A549 (cell line): ENCODE data around the gene TMC7. TPM values are rescaled to one million over a fixed set of nuclear protein-coding genes. Genes with fewer than 3 reads are reported as not detected.

ENCODE experiments used
- ATAC-seq, 2 experiments: fragments of 200-7000 bp in 1 of 2; fragments of >200 bp in 1 of 2; cut with Nextera tagmentation in 1 of 2; cut with Tn5 transposase in 1 of 2; 3 replicates each; pipeline versions ENCODE4 v1.8.0 to v1.9.1; 2018 to 2020; ENCODE audit warnings: mild to moderate bottlenecking in 1 of 2, moderate library complexity in 1 of 2
- CTCF ChIA-PET: fragments of 300-600 bp; sonication (Branson Sonifier 250); formaldehyde crosslinking; extraction: SDS; loops from one replicate; lab custom pipeline; 2021; ENCODE audit warnings: antibody characterized with exemption, inconsistent platforms; lab: Yijun Ruan, JAX
- POLR2A ChIA-PET: fragments of 350-600 bp; formaldehyde crosslinking; extraction: SDS; loops from one replicate; lab custom pipeline; 2021; ENCODE audit warnings: antibody characterized with exemption, inconsistent platforms; lab: Yijun Ruan, JAX
- DNase-seq, 2 experiments: peaks; one replicate each; pipeline versions ENCODE4 v3.0.0 to v3.0.0-alpha.2; 2011 to 2016; ENCODE audit warnings: low read depth in 1 of 2, low spot score in 1 of 2
- FAIRE-seq: peaks from 2 replicates; lab custom pipeline; 2011; peaks lifted over from hg19 to GRCh38; lab: Jason Lieb, UNC
- H3K27ac ChIP-seq, 2 experiments: fragments of >200 bp; sonication (Bioruptor Twin); formaldehyde crosslinking; 3 replicates each; pipeline ENCODE4 v1.5.1; 2016 to 2017
- H3K4me1 ChIP-seq: fragments of >200 bp; sonication (Bioruptor Twin); formaldehyde crosslinking; 3 replicates; pipeline ENCODE4 v1.6.1; 2016
- H3K4me2 ChIP-seq: fragments of >200 bp; sonication (Bioruptor Twin); formaldehyde crosslinking; 3 replicates; pipeline ENCODE4 v1.6.1; 2016
- H3K4me3 ChIP-seq: fragments of >200 bp; sonication (Bioruptor Twin); formaldehyde crosslinking; 3 replicates; pipeline ENCODE4 v1.5.1; 2016
- H3K9me3 ChIP-seq: fragments of >200 bp; sonication (Bioruptor Twin); formaldehyde crosslinking; 3 replicates; pipeline ENCODE4 v1.6.1; 2016
- CBX8 ChIP-seq: fragments of 200-600 bp; sonication (generic); IDR thresholded peaks from 2 replicates; pipeline ENCODE4 v1.6.1; 2016
- CHD2 ChIP-seq: fragments of 150-350 bp; IDR thresholded peaks from 2 replicates; pipeline ENCODE4 v1.6.1; 2014; ENCODE audit warnings: low read length; ENCODE audit not compliant: partially characterized antibody
- EHF ChIP-seq: fragments of 250-450 bp; sonication (Bioruptor Pico); IDR thresholded peaks from 2 replicates; pipeline ENCODE4 v1.5.0; 2020; ENCODE audit warnings: mild to moderate bottlenecking
- EHMT2 ChIP-seq: fragments of 200-600 bp; sonication (generic); IDR thresholded peaks from 2 replicates; pipeline ENCODE4 v1.6.1; 2016; ENCODE audit warnings: antibody characterized with exemption, low read depth, mild to moderate bottlenecking, moderate library complexity
- EP300 ChIP-seq, 2 experiments: fragments of >200 bp; sonication (Bioruptor Twin); formaldehyde crosslinking; IDR thresholded peaks; 2 replicates in 1 of 2; 3 replicates in 1 of 2; pipeline ENCODE4 v1.6.1; 2016 to 2017
- FOSB ChIP-seq: fragments of 250-450 bp; sonication (Bioruptor Pico); IDR thresholded peaks from 2 replicates; pipeline ENCODE4 v1.5.0; 2020; ENCODE audit warnings: mild to moderate bottlenecking, moderate library complexity
- FOXS1 ChIP-seq: fragments of 250-450 bp; sonication (Bioruptor Pico); IDR thresholded peaks from 2 replicates; pipeline ENCODE4 v1.5.0; 2020; ENCODE audit warnings: mild to moderate bottlenecking, moderate library complexity
- GATA3 ChIP-seq: IDR thresholded peaks from 2 replicates; pipeline ENCODE4 v1.6.1; 2012; ENCODE audit warnings: borderline replicate concordance
- HOXA7 ChIP-seq: fragments of 250-450 bp; sonication (Bioruptor Pico); IDR thresholded peaks from 2 replicates; pipeline ENCODE4 v1.5.0; 2020; ENCODE audit warnings: mild to moderate bottlenecking, moderate library complexity
- HOXB13 ChIP-seq: fragments of 250-450 bp; sonication (Bioruptor Pico); IDR thresholded peaks from 2 replicates; pipeline ENCODE4 v1.5.0; 2020; ENCODE audit warnings: low read depth, mild to moderate bottlenecking, moderate library complexity
- KDM1A ChIP-seq: fragments of 200-600 bp; sonication (generic); IDR thresholded peaks from 2 replicates; pipeline ENCODE4 v1.6.1; 2016; ENCODE audit warnings: low read depth, mild to moderate bottlenecking
- KDM5A ChIP-seq: fragments of 200-600 bp; sonication (generic); IDR thresholded peaks from 2 replicates; pipeline ENCODE4 v1.6.1; 2016; ENCODE audit warnings: antibody characterized with exemption, mild to moderate bottlenecking
- MAFK ChIP-seq: fragments of 450-650 bp; IDR thresholded peaks from 2 replicates; pipeline ENCODE4 v1.6.1; 2014; ENCODE audit not compliant: partially characterized antibody
- MAX ChIP-seq: IDR thresholded peaks from 2 replicates; pipeline ENCODE4 v1.6.1; 2012
- MYC ChIP-seq: IDR thresholded peaks from 2 replicates; pipeline ENCODE4 v1.6.1; 2012; ENCODE audit warnings: mild to moderate bottlenecking, inconsistent platforms, low read length, improper control_type of control experiment, borderline replicate concordance
- RAD21 ChIP-seq, 2 experiments: fragments of >200 bp in 1 of 2; sonication (Bioruptor Twin) in 1 of 2; formaldehyde crosslinking in 1 of 2; IDR thresholded peaks in 1 of 2; conservative IDR thresholded peaks in 1 of 2; 2 replicates in 1 of 2; 3 replicates in 1 of 2; pipeline ENCODE4 v1.6.1; 2012 to 2018; ENCODE audit warnings: inconsistent platforms in 1 of 2
- RNF2 ChIP-seq: fragments of 200-600 bp; sonication (generic); IDR thresholded peaks from 2 replicates; pipeline ENCODE4 v1.6.1; 2016; ENCODE audit warnings: low read depth, mild to moderate bottlenecking, antibody characterized with exemption, moderate library complexity, borderline replicate concordance
- SMC3 ChIP-seq: fragments of >200 bp; sonication (Bioruptor Twin); formaldehyde crosslinking; IDR thresholded peaks from 3 replicates; pipeline ENCODE4 v1.6.1; 2018; ENCODE audit warnings: inconsistent platforms
- TFCP2L1 ChIP-seq: fragments of 250-450 bp; sonication (Bioruptor Pico); IDR thresholded peaks from 2 replicates; pipeline ENCODE4 v1.5.0; 2021; ENCODE audit warnings: mild to moderate bottlenecking
- ZC3H11A ChIP-seq: fragments of 450-650 bp; IDR thresholded peaks from 2 replicates; pipeline ENCODE4 v1.6.1; 2014; ENCODE audit warnings: antibody characterized with exemption, mild to moderate bottlenecking
- WGBS: methylation state at CpG from one replicate; pipeline ENCODE4 v1.1.6; 2017; ENCODE audit errors: missing lambda C conversion rate; 5-methylcytosine and 5-hydroxymethylcytosine counted together
- polyA plus RNA-seq, 4 experiments: library from polyadenylated mRNA; depleted of rRNA in 3 of 4; stranded (reverse); fragments of >200 nt; fragmentation: RNase III in 1 of 4; extraction: RNeasy Plus Mini Kit Qiagen cat#74134 plus additional on column Dnase treatment in 1 of 4; gene quantifications; 2 replicates in 3 of 4; 3 replicates in 1 of 4; pipeline ENCODE4 v1.2.3, GENCODE V29; 2011 to 2017
- TF ChIP-seq, protein P1 (sequence below): fragments of 200-600 bp; sonication (generic); IDR thresholded peaks from 2 replicates; pipeline ENCODE4 v1.6.1; 2016; ENCODE audit warnings: antibody characterized with exemption, mild to moderate bottlenecking, moderate library complexity
- TF ChIP-seq, protein P2 (sequence below): fragments of 150-350 bp; IDR thresholded peaks from 2 replicates; pipeline ENCODE4 v1.6.1; 2014; ENCODE audit warnings: low read depth, mild to moderate bottlenecking, low read length
- TF ChIP-seq, protein P3 (sequence below): fragments of >200 bp; sonication (Bioruptor Twin); formaldehyde crosslinking; IDR thresholded peaks from 2 replicates; pipeline ENCODE4 v1.6.1; 2016
- TF ChIP-seq, protein P4 (sequence below): fragments of 250-450 bp; sonication (Bioruptor Pico); IDR thresholded peaks from 2 replicates; pipeline ENCODE4 v1.5.0; 2021; ENCODE audit warnings: mild to moderate bottlenecking, moderate library complexity, borderline replicate concordance
- TF ChIP-seq, protein P5 (sequence below): fragments of 250-450 bp; sonication (Bioruptor Pico); IDR thresholded peaks from 2 replicates; pipeline ENCODE4 v1.5.0; 2020; ENCODE audit warnings: low read depth, mild to moderate bottlenecking, moderate library complexity

The TMC7 gene
- polyA plus RNA-seq, 2 of the 4 experiments (the other 2 are of a cell fraction), result 7.0 to 9.4 TPM

- no peak overlapping the region for H3K4me3 ChIP-seq
- H3K9me3 ChIP-seq, result no peaks in the 10 kb centered on the region
- H3K4me2 ChIP-seq, result no peak overlapping the region
- no peak for ATAC-seq
- POLR2A ChIA-PET, result no interaction called here
- TF ChIP-seq CBX8 (no peak), HOXB13 (no peak), FOSB (CRISPR knock-in tag) (no peak), EHMT2 (no peak), RAD21 (conservative IDR thresholded peaks at IDR 0.05 in 1 of 2, IDR thresholded peaks at IDR 0.05 in 1 of 2) (no peak), FOXS1 (CRISPR knock-in tag) (no peak), MYC (no peak), HOXA7 (CRISPR knock-in tag) (no peak), GATA3 (no peak), MAX (no peak), MAFK (no peak), EP300 (IDR thresholded peaks at IDR 0.05) (no peak), EHF (CRISPR knock-in tag) (no peak), KDM1A (no peak), KDM5A (no peak), ZC3H11A (no peak)
- TF ChIP-seq, protein P1, sequence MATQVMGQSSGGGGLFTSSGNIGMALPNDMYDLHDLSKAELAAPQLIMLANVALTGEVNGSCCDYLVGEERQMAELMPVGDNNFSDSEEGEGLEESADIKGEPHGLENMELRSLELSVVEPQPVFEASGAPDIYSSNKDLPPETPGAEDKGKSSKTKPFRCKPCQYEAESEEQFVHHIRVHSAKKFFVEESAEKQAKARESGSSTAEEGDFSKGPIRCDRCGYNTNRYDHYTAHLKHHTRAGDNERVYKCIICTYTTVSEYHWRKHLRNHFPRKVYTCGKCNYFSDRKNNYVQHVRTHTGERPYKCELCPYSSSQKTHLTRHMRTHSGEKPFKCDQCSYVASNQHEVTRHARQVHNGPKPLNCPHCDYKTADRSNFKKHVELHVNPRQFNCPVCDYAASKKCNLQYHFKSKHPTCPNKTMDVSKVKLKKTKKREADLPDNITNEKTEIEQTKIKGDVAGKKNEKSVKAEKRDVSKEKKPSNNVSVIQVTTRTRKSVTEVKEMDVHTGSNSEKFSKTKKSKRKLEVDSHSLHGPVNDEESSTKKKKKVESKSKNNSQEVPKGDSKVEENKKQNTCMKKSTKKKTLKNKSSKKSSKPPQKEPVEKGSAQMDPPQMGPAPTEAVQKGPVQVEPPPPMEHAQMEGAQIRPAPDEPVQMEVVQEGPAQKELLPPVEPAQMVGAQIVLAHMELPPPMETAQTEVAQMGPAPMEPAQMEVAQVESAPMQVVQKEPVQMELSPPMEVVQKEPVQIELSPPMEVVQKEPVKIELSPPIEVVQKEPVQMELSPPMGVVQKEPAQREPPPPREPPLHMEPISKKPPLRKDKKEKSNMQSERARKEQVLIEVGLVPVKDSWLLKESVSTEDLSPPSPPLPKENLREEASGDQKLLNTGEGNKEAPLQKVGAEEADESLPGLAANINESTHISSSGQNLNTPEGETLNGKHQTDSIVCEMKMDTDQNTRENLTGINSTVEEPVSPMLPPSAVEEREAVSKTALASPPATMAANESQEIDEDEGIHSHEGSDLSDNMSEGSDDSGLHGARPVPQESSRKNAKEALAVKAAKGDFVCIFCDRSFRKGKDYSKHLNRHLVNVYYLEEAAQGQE, result no peak
- TF ChIP-seq, protein P2, sequence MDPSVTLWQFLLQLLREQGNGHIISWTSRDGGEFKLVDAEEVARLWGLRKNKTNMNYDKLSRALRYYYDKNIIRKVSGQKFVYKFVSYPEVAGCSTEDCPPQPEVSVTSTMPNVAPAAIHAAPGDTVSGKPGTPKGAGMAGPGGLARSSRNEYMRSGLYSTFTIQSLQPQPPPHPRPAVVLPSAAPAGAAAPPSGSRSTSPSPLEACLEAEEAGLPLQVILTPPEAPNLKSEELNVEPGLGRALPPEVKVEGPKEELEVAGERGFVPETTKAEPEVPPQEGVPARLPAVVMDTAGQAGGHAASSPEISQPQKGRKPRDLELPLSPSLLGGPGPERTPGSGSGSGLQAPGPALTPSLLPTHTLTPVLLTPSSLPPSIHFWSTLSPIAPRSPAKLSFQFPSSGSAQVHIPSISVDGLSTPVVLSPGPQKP, result no peak
- TF ChIP-seq, protein P3, sequence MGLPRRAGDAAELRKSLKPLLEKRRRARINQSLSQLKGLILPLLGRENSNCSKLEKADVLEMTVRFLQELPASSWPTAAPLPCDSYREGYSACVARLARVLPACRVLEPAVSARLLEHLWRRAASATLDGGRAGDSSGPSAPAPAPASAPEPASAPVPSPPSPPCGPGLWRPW, result no peak
- TF ChIP-seq, protein P4, sequence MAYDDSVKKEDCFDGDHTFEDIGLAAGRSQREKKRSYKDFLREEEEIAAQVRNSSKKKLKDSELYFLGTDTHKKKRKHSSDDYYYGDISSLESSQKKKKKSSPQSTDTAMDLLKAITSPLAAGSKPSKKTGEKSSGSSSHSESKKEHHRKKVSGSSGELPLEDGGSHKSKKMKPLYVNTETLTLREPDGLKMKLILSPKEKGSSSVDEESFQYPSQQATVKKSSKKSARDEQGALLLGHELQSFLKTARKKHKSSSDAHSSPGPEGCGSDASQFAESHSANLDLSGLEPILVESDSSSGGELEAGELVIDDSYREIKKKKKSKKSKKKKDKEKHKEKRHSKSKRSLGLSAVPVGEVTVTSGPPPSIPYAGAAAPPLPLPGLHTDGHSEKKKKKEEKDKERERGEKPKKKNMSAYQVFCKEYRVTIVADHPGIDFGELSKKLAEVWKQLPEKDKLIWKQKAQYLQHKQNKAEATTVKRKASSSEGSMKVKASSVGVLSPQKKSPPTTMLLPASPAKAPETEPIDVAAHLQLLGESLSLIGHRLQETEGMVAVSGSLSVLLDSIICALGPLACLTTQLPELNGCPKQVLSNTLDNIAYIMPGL (CRISPR knock-in tag), result no peak
- FAIRE-seq, result no peak
- WGBS, result 84% methylated on average over 5 of the region's 5 CpGs
- H3K27ac ChIP-seq, result 0 out of 6 replicates have a peak overlapping the region, but pooled peaks of 1 of the 2 experiments have one; percentile 19
- DNase-seq, result no peak
- CTCF ChIA-PET, result interaction anchor here (0.8 to 12.5 kb wide), 4 partner anchors 10 to 21 kb away, joined by 4 to 114 read pairs (median 12); partner anchors contain the start of gene ITPRIPL2
- H3K4me1 ChIP-seq, result peaks cover 20% of the 10 kb centered on the region
These were observed 120.9 kb downstream of the TMC7 start for GRCh38 chr16:19104607-19105006.

DNA sequence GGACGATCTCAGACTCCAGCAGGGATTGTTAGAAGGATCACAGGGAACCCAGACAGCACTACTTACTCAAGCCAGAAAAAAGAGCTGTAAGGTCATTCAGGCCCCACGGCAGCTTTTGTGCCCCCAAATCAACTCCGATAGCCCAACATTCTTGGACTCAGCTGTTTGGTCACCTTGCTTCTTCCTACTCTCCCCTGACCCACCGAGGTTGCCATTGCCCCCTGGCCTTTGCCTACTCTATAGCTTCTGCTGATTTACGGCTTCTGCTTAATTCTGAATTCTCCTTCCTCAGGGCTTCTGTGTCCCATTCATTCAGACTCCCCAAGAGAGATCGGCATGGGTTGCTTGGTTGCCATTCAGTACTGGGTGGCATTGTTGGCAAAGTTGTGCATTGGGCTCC, 121.4 kb downstream of the TMC7 start:
- no peaks in the 10 kb centered on the region for H3K9me3 ChIP-seq
- H3K4me1 ChIP-seq, result peaks cover 20% of the 10 kb centered on the region
- 82% methylated on average over 6 of the region's 6 CpGs for WGBS
- no peak overlapping the region for H3K4me2 ChIP-seq
- POLR2A ChIA-PET, result no interaction called here
- CTCF ChIA-PET, result interaction anchor here (1.2 to 12.5 kb wide), 3 partner anchors 9 to 19 kb away, joined by 4 to 114 read pairs (median 19); partner anchors contain the start of gene ITPRIPL2
- FAIRE-seq (no peak), ATAC-seq (no peak), DNase-seq (no peak)
- no peak overlapping the region for H3K4me3 ChIP-seq
- TF ChIP-seq RNF2, result no peak
- TF ChIP-seq HOXA7 (CRISPR knock-in tag), result no peak
- no peak for TF ChIP-seq SMC3
- TF ChIP-seq EHMT2, result no peak
- TF ChIP-seq EHF (CRISPR knock-in tag), result no peak
- TF ChIP-seq RAD21 (conservative IDR thresholded peaks at IDR 0.05 in 1 of 2, IDR thresholded peaks at IDR 0.05 in 1 of 2), result no peak
- TF ChIP-seq CHD2, result no peak
- TF ChIP-seq GATA3, result no peak
- TF ChIP-seq, protein P5, sequence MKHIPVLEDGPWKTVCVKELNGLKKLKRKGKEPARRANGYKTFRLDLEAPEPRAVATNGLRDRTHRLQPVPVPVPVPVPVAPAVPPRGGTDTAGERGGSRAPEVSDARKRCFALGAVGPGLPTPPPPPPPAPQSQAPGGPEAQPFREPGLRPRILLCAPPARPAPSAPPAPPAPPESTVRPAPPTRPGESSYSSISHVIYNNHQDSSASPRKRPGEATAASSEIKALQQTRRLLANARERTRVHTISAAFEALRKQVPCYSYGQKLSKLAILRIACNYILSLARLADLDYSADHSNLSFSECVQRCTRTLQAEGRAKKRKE (CRISPR knock-in tag), result no peak
- TF ChIP-seq TFCP2L1 (CRISPR knock-in tag), result no peak
- H3K27ac ChIP-seq, result peak overlapping the region in 1 of 2 experiments; percentile 19; a peak in 1 of 6 replicates
